MM.1S (cell line): ENCODE results near the gene SMAP1.

Source experiments
- EZH2 ChIP-seq: fragments of 300-600 bp; sonication (generic); optimal IDR thresholded peaks from 2 replicates; pipeline ENCODE3; 2017; ENCODE audit warnings: low read depth, mild to moderate bottlenecking, antibody characterized with exemption, low read length, mixed read lengths
- TF ChIP-seq, protein P1 (sequence below): fragments of 300-600 bp; sonication (generic); IDR thresholded peaks from 2 replicates; pipeline ENCODE4 v1.5.1; 2016; ENCODE audit warnings: antibody characterized with exemption, low read length, mixed read lengths

DNA sequence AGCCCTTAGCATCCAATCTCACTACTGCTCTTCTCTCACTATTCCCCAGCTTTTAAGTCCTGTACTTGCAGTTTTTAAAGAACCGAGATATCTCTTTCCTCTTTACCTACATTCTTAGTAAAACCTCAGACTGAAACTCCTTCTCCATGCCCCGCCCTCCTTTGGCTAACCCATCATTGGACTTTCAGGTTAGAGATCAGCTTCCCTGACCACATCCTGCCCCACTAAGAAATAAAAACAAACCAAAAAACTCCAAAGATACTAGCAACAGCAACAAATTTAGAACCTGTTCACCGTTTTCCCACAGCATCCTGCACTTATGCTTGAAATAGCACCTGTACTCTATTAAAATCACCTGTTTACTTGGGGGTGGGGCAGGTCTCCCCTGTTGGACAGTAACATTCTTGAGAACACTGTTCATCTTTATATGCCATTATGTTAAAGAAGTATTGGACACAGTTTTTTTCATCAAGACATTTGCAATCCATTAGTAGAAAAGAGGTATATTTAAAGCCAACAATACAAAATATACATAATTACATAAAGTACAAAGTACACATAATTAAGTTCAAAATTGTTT, 16.3 kb upstream of the SMAP1 start:
- TF ChIP-seq, protein P1, sequence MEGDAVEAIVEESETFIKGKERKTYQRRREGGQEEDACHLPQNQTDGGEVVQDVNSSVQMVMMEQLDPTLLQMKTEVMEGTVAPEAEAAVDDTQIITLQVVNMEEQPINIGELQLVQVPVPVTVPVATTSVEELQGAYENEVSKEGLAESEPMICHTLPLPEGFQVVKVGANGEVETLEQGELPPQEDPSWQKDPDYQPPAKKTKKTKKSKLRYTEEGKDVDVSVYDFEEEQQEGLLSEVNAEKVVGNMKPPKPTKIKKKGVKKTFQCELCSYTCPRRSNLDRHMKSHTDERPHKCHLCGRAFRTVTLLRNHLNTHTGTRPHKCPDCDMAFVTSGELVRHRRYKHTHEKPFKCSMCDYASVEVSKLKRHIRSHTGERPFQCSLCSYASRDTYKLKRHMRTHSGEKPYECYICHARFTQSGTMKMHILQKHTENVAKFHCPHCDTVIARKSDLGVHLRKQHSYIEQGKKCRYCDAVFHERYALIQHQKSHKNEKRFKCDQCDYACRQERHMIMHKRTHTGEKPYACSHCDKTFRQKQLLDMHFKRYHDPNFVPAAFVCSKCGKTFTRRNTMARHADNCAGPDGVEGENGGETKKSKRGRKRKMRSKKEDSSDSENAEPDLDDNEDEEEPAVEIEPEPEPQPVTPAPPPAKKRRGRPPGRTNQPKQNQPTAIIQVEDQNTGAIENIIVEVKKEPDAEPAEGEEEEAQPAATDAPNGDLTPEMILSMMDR = no peak
- TF ChIP-seq EZH2 = no peak
